Measurements from ENCODE around the gene KMT2D. TPM values are rescaled to one million over a fixed set of nuclear protein-coding genes. Genes with fewer than 3 reads are reported as not detected.

KMT2D gene
- total RNA-seq, 2 donors from 2014 or later, result 82.7 to 99.7 TPM

DNA sequence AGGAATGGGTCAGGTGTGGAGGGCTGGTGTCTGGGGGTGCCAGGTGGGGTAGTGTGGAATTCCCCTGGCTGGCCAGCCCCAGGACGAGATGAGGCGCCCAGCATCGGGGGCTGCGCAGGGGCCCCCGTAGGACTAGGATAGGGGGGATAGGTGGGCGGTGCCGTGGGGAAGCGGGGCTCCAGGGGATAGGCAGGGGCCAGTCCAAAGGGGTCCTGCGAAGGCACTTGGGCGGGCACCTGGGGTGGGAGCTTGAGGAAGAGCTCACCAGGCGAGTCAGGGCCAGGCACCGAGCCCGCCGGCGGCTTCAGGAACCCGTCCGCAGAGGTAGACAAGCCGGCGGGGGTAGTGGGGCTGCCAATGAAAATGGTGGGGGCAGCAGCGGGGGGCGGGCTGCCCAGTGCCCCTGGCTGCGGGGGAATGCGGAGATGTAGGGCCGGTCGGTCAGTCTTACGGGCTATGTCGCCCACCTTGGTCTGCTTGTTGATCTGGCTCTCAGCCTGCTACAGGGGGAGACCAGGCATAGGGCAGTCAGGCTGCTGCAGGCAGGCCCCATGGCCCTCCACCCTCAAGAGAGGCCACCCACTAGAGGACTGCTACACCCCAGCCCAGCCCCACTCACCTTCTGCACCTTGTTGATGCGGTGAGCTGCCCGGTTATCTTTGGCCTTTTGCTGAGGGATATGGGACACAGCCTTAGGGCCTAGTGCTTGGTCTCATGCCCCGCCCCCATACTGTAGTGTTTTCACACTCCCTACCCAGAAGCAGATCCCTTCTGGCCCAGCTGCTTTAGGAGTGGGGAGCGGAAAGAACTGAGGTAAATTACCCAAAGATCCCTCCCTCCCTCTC is 19.3 kb downstream of the KMT2D start:
- Histone ChIP-seq H3K27me3 (replicated peaks; ENCODE audit: insufficient read depth) (no peaks in the 10 kb centered on the region), H3K4me3 (no peak overlapping the region), H3K9me3 (no peaks in the 10 kb centered on the region), H3K27ac (no peak overlapping the region), H3K4me1 (replicated peaks) (no peaks in the 10 kb centered on the region), H3K36me3 (peaks cover 41 to 77% of the 10 kb centered on the region in 2 donors)
- TF ChIP-seq POLR2A (IDR thresholded peaks at IDR 0.05) (no peak), POLR2AphosphoS5 (IDR thresholded peaks at IDR 0.05) (no peak)
- TF ChIP-seq, protein P1, sequence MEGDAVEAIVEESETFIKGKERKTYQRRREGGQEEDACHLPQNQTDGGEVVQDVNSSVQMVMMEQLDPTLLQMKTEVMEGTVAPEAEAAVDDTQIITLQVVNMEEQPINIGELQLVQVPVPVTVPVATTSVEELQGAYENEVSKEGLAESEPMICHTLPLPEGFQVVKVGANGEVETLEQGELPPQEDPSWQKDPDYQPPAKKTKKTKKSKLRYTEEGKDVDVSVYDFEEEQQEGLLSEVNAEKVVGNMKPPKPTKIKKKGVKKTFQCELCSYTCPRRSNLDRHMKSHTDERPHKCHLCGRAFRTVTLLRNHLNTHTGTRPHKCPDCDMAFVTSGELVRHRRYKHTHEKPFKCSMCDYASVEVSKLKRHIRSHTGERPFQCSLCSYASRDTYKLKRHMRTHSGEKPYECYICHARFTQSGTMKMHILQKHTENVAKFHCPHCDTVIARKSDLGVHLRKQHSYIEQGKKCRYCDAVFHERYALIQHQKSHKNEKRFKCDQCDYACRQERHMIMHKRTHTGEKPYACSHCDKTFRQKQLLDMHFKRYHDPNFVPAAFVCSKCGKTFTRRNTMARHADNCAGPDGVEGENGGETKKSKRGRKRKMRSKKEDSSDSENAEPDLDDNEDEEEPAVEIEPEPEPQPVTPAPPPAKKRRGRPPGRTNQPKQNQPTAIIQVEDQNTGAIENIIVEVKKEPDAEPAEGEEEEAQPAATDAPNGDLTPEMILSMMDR (IDR thresholded peaks at IDR 0.05), result no peak
- WGBS, result 89% methylated on average over 31 of the region's 31 CpGs
- intact Hi-C loops (cut with DNase I), result no loop called here
- no peak for DNase-seq (ENCODE audit: low spot score)

DNA sequence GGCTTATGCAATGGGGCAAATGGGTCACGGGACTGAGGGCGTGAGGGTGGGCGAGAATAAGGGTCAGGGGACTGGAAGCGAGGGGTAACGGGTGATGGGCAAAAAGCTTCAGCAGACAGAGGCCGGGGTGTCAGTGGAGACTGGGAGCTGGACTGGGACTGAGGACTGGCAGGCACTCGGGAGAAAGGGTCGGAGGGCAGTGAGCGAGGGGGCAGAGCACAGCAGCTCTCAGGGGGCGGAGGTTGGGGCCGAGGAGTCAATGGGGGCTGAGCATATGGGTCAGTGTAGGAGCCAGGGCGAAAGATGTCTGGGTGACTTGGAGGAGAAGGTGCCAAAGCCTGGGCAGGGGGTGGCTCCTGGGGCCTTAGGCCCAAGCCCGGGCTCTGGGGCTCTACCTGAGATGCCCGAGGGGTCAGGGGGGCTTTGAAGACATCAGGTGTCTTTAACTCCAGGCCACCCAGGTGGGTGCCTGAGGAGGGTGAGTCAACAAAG is 20.2 kb downstream of the KMT2D start:
- WGBS, result 91% methylated on average over 14 of the region's 14 CpGs
- DNase-seq (ENCODE audit: low spot score), result no peak
- Histone ChIP-seq H3K4me1 (replicated peaks) (no peaks in the 10 kb centered on the region), H3K9me3 (no peaks in the 10 kb centered on the region), H3K36me3 (peaks cover 36 to 73% of the 10 kb centered on the region in 2 donors), H3K27me3 (replicated peaks; ENCODE audit: insufficient read depth) (no peaks in the 10 kb centered on the region), H3K4me3 (no peak overlapping the region), H3K27ac (no peak overlapping the region)
- no peak for TF ChIP-seq POLR2AphosphoS5 (IDR thresholded peaks at IDR 0.05)
- no peak for TF ChIP-seq POLR2A (IDR thresholded peaks at IDR 0.05)
- TF ChIP-seq, protein P1 (IDR thresholded peaks at IDR 0.05), result no peak
- intact Hi-C loops (cut with DNase I), result no loop called here

DNA sequence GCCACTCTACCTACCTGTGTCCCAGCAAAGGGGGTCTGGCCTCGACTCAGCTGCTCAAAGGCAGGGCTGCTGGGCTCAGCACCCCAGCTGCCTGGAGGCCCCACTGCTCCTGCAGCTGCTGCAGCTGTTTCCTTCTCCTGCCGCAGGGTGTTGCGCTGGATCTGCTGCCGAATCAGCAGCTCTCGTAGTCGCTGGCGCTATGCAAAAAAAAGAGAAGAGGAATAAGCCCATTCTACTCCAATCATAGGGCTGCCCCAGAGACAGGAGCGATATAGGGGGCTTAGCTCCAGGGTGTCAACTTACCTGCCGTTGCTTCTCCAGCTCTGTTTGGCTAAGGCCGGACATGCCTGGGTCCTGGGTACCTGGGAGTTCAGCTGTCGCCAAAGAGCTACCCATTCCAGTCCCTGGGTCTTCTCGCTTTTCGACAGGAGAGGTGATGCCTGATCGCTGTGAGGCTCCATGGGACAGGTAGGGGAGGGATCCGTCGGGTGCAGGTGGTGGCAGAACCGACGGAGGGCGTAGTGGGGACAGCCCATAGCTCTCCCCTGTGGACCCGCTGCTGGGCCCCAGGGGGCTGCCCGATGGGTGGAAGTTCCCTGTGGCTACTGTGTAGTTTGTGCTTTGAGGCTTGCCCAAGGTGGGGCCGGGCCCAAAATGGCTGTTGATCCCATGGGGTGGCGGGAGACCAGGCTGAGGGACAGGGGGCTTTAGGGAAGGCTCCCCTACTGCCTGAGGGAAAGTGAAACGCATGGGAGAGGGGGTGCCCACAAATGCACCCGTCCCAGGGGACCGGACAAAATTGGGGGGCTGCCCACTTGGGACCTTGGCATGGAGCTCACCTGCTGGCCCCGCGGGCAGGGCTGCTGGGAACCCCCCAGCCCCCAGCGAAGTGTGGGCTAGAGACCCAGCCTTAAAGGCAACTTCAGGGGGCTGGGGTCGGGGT is 20.9 kb downstream of the KMT2D start:
- TF ChIP-seq POLR2A (IDR thresholded peaks at IDR 0.05), result no peak
- TF ChIP-seq, protein P1 (IDR thresholded peaks at IDR 0.05), result no peak
- no peak for TF ChIP-seq POLR2AphosphoS5 (IDR thresholded peaks at IDR 0.05)
- WGBS, result 92% methylated on average over 30 of the region's 30 CpGs
- Histone ChIP-seq H3K27ac (no peak overlapping the region), H3K27me3 (replicated peaks; ENCODE audit: insufficient read depth) (no peaks in the 10 kb centered on the region), H3K4me1 (replicated peaks) (no peaks in the 10 kb centered on the region), H3K36me3 (peaks cover 31 to 67% of the 10 kb centered on the region in 2 donors), H3K9me3 (no peaks in the 10 kb centered on the region), H3K4me3 (no peak overlapping the region)
- no peak for DNase-seq (ENCODE audit: low spot score)
- intact Hi-C loops (cut with DNase I), result no loop called here

DNA sequence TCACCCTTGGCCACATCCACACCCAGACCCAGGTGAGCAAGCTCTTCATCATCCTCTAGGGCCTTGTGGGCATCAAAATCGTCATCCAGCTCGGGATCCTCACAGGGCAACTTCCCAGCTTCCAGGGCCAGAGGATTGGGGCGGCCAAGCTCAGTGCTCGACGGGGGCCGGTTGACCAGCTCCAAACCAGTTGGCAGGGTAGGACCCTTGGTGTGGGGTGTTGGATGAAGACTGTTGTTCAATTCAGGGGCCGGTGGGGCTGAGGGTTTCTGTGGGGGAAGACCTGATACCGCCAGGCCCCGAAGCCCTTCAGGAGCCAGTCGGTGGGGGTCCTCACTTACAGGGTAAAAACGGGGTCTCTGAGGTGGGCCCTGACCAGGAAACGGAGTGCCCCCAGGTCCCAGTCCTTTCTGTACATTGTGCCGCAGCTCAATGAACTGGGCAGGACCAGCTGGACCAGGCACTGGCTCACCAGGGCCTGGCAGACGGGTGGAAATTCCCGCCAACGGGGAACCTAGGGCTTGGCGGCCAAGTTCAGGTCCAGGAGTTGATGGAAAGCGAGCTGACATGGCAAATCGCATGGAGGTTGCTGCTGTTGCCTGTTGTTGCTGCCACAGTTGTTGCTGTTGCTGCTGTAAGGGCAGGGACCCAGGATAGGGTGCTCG is 22.2 kb downstream of the KMT2D start:
- TF ChIP-seq, protein P1 (IDR thresholded peaks at IDR 0.05), result no peak
- TF ChIP-seq POLR2AphosphoS5 (IDR thresholded peaks at IDR 0.05) (no peak), POLR2A (IDR thresholded peaks at IDR 0.05) (no peak)
- Histone ChIP-seq H3K36me3 (peaks cover 23 to 59% of the 10 kb centered on the region in 2 donors), H3K9me3 (no peaks in the 10 kb centered on the region), H3K4me3 (no peak overlapping the region), H3K4me1 (replicated peaks) (no peaks in the 10 kb centered on the region), H3K27me3 (replicated peaks; ENCODE audit: insufficient read depth) (no peaks in the 10 kb centered on the region), H3K27ac (no peak overlapping the region)
- intact Hi-C loops (cut with DNase I), result no loop called here
- no peak for DNase-seq (ENCODE audit: low spot score)
- WGBS, result 92% methylated on average over 19 of the region's 20 CpGs

Data from prostate gland (tissue), 2 donors.